NCI-H526 (cell line): Measurements from ENCODE around the gene JPH4.
A peak's percentile ranks its signal among the peaks of the same experiment; 100 is the strongest.
"Not testable (repeated sequence)": the region's sequence is repeated elsewhere in the genome, so short reads cannot be mapped to it uniquely, and the experiment has no call there.

Experiments used
- DNase-seq, 2 experiments: peaks; one replicate each; lab custom pipeline; 2025; lab: John Stamatoyannopoulos, UW

JPH4 gene

DNA sequence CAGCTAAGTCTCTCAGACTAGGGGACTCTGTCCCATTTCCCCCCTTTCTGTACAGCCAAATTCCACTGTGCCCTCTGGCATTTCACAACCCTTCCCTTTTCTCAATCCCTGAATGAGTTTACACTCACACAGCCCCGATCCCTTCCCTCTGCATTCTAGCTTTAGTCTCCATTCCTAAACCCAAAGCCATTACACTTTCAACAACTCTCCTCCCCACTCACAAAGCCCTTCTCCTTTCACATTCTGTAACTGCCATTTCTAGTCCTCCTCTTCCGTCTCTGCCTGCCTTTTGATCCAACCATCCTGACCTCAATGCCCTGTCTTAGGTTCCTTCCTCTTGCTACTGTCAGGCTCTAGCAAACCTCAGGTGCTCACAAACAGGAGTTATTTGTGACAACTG lies 30.7 kb downstream of the JPH4 start:
- DNase-seq: no peak

DNA sequence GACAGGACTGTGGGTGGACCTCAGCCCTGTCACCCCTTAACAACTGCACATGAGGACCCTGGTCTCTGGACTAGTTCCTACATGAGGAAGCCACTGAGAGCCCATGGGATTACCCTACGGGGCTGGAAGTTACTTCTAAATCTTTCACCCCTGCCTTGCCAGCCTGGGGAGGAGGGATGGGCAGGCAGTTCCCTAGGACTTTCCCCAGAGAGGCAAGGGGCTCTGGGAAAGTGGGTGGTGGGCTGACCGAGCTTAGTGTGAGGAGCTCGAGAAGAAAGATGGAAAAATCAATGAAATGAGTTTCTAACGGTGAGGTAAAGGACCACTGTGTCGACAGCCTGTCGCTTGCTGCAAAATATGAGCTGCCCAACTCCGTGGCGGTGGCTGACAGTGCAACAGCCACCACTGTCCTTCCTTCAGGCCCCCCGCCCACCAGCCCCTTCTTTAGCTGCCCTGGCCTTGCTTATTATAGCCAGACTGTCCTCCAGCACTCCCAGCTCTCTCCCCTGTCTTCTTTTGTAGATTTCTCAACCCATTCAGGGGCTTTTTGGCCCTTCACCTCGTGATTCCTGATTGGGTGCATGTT lies 32.0 kb downstream of the JPH4 start:
- DNase-seq: no peak

DNA sequence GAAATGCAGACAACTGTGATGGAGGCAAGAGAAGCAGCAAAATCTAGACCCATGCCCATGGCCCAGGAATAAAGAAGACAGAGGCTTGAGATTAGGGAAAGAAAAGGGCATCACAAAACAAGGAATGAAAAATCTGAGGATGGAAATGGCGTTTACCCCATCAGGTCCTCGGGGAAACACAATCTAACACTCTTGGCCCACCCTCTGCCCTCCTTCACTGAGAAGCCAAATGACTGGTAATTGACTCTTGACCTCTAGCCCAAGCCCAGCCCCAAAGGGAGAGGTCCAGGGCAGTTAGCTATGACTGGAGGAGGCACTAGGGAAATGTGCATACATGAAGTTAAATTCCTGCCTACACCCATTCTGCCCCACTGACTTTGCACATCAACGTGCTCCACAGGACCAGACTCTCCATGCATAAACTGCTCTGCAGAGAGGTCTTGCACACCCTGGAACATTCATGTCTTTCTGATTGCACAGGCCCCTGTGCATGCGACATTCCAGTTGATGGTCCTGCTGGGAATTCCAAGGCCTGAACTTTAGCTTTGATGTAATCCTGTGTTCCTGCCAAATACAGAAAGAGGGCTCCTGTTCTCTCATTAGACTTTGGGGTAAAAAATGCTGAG lies 32.7 kb downstream of the JPH4 start:
- DNase-seq: no peak

DNA sequence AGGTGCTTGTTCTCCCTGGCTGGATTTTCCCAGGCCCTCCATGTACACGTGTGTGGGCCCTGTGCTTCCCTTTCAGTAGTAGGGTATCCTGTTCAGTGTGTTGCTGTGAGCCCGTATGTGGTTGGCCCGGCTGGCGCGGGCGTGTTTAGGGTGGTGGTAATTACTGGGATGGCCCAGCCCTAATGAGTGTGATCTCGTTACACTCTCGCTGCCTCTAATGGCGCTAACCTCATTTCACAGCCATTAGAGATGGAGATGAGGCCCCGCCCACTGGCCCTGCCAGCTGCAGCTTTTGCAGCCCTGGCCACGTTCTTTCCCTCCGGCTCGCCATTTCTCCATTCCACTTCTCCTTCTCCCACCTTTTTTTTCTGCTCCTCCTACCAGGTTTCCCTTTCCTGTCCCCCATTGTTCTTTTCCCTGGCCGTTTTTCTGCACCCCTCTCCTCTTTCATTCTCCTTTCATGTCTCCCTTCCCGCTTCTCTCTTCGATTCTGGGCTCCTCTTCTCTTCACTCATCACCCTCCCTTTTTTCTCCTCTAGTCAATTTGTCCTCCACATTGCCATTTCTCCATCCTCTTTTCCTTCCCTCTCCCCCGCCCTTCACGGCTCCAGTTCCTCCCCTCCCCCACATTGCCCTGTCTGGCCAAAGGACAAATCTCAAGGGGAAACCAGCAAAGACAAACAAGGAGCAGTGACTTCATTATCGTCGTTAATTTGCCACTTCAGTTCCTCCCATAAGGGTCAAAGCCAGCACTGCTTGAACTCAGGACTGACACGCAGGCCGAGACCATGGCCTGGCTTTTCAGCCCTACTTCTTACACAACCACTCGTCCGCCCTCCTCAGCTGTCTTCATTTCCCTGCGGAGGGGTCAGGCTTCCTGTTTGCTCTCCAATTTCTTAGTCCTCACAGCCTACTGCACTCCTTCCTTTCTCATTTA lies 33.8 kb downstream of the JPH4 start:
- DNase-seq: peak; percentile 90 to 94

DNA sequence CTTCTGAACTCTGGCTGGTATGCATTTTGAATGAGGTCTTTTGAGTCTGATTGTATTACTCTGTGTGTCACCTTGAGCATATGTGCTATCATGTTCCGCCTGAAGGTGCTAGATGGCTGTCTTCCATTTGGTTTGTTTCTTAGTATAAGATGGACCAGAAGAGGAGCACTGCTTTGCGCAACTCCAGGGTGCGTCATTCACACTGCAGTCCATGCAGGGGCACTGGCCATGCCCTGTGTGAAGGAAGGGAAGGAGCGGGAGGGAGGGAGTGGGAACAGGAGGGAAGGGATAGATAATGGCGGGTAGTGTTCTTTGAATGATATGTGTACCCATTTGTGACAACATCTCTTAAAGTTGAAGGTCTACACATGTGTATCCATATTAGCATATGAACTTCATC lies 35.2 kb downstream of the JPH4 start:
- DNase-seq: no peak

DNA sequence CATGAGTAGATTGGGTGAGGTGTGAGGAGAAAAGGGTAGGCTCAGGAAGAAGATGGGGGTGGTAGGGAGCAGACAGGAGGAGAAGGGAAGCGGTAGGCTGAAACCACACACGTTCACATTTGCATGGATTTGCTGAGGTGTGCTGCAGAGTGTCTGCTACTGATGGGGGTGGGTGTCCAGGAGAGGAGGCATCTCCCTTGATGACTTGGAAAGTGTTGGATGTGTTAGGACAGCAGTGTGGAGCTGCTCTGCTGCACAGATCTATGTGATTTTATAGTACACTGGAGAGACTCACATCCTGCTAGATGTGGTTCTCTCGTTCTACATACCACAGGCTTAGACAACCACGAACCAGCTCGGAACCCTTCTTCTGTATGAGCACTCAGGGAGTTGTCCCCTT lies 36.3 kb downstream of the JPH4 start:
- peak; percentile 55 to 78 for DNase-seq

DNA sequence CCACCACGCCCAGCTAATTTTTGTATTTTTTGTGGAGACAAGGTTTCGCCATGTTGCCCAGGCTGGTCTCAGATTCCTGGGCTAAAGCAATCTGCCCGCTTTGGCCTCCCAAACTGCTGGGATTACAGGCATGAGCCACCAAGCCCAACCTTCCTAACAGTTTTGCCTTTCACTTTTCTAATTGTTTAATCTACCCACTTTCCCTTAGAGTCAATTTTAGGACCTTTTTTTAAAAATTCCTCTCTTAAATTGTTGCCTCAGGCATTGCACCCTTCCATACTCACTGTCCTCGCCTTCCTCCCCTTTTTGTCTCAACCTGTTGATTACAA lies 38.5 kb downstream of the JPH4 start:
- no peak for DNase-seq

DNA sequence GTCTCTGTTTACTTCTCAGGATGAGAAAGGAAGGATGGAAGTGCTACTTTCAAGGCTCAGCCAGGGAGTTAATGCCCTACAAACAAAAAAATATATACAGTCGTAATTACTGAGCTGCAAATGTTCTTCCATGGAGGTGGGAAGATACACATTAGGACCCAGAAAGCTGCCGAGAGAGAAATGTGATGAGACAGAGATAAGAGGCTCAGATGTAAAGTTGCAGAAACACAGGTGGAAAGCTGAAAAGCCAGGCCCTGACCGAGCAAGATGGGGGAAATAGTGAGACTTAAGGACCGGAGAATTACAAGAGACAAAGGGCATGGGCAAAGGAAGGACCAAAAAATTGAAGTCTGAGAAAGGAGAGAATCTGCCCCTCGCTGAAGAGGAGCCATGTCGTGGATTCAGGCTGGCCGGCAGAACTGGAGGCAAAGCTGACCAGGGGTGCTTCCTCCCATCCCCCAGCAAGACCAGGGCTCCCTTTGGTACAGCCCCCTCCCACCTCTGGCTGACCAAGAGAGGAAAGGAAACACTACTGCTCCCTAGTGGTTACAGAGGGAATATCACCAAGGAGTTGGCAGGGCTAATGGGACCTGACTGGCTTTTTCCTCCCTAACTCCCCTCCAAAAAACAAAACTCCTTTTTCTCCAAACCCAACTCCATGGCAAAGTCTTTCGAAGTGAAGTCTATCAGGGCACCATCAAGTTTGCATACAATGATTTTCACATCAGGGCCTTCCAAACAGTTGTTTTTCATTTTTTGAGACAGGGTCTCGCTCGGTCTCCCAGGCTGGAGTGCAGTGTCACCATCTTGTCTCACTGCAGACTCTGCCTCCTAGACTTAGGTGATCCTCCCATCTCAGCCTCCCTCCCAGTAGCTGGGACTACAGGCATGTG lies 39.1 kb downstream of the JPH4 start:
- peak; percentile 56 to 86 for DNase-seq

DNA sequence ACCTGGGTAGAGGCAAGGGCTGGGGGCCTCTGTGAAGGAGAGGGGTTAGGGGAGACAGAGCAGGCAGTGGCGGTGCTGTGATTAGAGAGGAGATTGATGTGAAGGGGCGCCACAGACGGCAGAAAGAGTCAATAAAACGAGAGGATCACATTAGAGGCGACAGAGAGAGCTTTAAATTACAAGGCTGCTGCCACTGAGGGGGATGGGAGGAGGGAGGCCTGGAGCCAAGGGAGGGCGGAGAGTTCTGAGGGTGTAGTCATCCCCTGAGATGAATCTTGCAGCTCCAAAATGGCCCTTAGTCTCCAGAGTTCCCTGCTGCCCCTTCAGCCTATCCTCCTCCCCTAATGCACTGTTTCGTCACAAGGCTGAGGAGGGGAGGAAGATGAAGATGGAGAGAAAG lies 39.8 kb downstream of the JPH4 start:
- DNase-seq: peak; percentile 57 to 84

DNA sequence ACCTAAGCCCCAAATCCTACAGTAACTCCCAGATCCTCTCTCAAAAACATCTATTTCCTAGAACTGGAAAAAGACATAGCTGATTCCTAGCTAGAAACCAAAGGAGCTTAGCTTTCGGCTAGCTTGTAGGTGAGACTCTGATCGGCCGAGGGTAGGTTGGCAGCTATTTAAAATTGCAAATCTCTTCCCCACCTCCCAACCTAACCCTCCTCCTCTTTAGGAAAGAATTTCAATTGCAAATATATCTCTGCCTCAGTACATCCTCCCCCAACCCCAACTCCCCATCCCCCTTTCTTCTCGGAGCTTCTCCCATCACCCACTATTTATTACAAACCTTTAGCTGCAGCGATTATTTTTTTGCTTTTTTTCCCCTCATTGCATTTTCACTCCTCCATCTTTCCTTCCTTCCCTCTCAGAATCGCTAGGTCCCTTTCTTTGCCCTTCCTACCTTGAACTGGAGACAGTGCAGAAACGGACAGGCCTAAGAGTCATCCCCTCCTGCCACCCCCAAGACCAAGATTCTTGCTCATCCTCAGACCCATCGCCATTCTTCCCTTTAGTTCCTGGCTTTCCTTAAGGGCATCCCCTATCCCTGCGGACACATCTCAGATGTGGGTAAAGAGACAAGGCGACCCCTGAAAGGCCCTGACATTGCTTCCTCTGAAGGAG lies 40.4 kb downstream of the JPH4 start:
- DNase-seq: peak; percentile 75 to 87

DNA sequence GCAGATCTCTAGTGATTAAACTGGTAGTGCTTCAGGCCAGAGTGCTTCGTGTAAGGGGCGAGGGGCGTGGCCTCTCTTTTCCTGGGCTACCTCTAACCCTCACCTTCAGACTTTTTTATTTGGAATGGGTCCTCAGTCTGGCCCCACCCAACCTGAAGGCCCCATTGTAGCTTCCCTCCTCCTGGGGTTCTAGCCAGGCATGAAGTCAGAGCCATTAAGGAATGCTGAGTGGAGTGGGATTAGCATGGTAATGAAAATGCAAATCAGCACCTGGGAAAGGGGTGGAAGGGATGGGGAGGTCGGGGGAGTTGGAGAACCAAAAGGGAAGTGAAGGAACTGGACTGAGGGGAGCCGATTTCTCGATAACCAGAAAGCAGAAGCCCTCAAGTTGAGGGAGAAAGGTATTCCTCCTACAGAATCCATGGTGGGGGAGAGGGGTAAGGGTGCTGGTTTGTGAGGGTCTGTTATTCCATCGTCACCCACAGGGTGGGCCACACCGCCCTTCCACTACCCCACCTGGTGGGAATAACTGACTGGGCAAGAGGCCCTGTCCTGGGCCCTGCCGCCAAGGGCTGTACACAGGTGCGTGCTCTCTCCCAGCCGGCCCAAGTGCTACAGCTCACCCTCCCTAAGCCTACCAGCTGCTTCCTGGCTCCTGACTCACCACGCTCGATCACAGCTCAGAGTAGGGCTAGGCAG lies 41.1 kb downstream of the JPH4 start:
- DNase-seq: peak; percentile 92 to 95

DNA sequence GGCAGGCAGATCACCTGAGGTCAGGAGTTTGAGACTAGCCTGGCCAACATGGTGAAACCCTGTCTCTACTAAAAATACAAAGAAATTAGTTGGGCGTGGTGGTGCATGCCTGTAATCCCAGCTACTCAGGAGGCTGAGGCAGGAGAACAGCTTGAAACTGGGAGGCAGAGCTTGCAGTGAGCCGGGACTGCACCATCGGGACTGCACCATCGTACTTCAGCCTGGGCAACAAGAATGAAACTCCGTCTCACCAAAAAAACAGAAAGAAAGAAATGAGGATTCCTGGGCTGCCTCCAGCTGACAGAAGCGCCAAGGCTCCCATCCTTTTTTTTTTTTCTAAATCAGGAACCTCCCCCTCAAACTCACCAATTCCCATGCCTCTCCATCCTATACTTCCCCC lies 41.7 kb downstream of the JPH4 start:
- not testable (repeated sequence) for DNase-seq

DNA sequence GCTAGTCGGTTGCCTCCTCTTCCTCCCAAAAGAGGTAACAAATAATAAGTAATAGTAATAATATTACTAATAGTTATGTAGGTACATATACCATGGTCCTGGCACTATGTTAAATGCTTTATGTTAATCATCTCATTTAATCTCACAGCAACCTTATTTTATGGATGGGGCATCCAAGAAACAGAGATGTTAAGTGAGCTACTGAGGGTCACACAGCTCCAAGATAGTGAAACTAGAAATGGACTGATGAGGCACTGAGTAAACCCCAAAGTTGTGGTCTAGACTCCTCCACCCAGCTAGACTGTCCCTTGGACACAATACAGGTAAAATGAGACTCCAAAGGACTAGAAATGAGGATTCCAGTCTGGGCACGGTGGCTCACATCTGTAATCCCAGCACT lies 42.1 kb downstream of the JPH4 start:
- DNase-seq: no peak

DNA sequence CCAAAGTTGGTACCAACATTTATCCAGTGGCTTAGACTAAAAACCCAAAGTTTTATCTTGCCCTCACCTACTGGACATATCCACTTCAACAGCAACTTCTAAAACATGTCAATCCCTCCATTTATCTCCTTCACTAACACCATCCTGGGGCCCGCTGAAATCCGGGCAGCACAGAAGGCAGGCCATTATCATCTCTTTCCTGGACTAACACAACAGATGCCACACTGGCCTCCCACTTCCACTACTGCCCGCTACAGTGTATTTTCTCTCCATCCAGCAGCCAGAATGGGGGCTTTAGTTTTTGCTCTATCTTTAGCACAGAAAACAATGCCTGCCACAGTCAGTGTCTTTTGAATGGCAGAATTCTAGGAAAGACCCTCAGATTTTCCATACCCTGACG lies 42.6 kb downstream of the JPH4 start:
- DNase-seq: no peak

DNA sequence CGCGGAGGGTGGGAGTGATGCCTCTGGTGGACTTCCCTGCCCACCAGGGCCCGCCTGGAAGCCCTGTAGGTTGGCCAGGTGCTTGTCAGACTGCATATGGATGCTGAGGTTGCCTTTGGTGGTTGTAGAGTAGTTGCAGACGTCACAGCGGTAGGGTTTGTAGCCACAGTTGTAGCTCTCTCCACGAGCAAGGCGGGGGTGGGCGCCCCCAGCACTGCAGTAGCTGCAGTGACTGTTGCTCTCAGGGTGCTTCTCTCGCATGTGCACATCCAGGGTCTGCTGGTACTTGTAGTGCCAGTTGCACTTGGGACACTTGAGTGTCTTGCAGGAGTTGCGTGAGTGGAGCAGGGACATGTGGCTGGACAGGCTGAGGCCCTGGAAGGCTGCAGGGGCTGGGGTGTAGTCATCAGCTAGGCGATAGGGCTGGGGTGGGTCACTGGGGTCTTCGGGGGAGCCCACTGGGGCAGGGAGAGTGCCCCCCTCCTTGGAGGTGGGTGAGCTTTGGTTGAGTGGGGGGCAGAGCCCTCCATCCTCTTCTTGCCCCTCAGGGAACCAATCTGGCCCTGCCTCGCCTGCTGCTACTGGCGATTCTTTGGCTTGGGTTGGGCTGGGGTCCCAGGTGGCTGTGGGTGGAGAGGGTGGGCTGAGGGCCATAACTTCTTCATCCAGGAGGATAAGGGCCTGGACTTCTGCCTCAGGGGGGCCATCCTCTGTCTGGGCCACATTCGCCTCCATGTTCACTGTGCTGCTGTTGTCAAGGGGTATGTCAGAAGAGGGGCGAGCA lies 44.7 kb downstream of the JPH4 start:
- no peak for DNase-seq

DNA sequence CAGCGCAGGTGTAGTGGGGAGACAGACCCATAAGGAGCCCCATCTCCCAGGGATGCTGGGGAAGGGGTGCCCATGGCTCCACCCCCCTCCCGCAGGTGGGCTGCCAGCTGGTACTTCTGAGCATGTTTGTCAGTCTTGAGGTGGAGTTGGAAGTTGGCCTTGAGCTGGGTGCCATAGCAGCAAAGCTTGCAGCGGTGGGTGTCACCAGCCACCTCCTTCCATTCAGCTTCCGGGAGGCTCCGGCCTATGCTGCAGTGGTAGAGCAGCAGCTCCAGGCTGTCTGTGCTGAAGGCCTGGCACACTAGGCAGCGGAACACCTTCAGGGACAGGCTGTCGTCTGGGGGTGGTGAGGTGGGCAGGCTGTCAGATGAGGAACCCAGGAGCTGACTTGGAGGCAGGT lies 45.9 kb downstream of the JPH4 start:
- DNase-seq: no peak

DNA sequence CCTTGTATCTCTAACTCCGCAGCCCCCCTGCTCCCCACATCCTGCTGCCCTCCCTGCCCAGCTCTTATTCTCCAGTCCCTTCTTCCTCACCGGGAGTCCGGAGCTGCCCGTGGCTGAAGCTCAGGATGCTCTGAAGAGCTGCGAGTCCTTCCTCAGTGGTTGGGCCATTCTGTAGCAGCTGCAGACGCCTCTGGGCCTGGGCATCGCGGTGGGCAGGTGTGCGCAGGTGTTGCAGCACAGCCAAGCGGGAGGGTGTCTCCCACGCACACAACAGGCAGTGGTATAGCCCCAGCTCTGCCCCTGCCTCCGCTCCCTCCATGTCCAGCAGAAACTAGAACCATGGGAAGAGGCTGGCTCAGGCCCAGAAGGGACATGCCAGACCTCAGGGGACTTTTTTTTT lies 47.2 kb downstream of the JPH4 start:
- no peak for DNase-seq

DNA sequence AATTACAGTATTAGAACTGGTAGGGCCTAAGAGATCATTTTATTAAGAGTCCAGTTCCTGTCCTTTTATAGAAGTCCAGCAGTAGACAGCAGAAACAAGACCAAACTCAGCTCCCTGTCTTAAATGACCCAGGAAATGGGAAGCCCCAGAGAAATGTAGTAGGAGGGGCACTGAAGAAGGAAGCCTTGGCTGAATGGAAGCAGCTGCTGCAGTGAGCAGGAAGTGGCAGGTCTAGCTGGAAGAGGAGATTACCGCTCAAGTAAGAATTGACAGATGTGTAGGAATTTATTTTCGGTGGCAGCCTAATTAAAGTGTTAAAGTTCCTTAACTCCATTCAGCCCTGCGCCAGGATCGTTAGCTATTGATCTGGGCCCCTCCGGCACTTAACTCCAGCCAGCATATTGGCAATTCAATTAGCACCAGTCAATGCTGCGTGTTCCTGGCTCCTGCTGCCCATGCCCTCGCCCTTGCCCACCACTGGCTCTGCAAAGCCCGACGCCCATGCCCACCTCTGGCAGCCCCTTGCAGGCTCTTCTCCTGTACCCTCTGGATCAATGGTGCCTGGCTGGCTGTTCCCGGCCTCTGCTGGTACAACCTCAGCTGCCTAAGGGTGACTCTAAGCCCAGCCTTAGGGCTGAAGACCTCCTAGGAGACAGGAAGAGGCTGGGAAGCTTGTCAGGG lies 48.1 kb downstream of the JPH4 start:
- DNase-seq: no peak

DNA sequence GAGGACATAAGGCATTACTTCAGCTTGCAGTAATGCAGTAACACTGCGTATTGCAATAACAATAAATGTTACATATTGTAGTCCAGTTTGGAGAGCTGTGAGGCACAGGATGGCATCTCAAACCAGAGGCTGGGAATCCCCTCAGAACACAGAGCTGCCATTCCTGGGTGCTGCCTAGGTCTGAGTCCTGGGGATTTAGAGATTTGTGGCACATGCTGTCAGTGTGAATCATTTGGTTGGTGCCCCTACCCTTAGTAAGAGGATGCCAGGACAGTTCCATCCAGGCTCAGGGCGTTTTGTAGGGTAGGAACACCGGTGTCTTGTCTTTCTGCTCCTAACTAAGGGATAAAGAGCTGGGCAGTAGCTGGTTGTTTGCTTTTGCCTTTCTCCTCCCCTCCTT lies 49.6 kb downstream of the JPH4 start:
- DNase-seq: no peak

DNA sequence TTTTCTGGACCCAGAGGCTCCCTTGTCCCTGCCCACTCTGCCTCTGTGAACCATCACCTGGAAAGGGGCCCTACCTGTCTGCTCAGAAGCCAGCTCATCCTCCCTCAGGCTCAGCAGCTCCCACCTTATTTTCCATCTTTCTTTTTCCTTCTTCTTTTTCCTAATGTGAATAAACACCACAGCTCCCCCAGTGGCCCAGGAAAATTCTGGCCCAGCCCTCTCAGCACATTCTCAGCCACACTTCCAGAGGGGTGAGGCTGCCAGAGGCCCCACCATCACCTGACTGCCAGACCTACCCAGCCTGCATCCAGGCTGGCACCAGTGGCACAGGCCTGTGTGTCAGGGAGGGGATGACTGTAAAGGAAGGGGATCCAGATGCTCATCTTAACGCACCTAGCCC lies 50.0 kb downstream of the JPH4 start:
- DNase-seq: no peak
